HG02885 (cell line): ENCODE data around the gene FBXL2.
"Not testable (repeated sequence)": the region's sequence is repeated elsewhere in the genome, so short reads cannot be mapped to it uniquely, and the experiment has no call there.

Experiments
- ATAC-seq: cut with Tn5 transposase; IDR thresholded peaks from one replicate; pipeline ENCODE4 v1.9.1; 2021; ENCODE audit warnings: mild to moderate bottlenecking; ENCODE audit not compliant: unreplicated experiment, poor library complexity

Gene FBXL2

DNA sequence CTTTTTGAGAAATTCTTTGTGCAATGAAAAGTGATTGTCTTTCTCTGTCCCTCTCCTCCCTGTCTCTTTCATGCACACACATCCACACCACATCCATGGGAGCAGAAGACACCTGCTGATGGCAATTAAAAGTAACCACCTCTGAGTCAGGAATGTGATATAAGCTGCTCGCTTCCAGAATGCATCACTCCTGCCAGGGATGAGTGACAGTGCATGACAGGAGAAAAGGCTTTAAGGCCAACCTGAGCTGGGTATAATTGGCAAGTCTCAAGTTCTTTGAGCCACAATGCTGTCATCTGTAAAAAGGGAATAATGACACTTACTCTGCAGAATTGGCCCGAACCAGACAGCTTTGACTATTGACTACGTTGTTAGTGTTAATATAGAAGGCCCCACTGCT is 103.4 kb downstream of the FBXL2 start:
- ATAC-seq: no peak

DNA sequence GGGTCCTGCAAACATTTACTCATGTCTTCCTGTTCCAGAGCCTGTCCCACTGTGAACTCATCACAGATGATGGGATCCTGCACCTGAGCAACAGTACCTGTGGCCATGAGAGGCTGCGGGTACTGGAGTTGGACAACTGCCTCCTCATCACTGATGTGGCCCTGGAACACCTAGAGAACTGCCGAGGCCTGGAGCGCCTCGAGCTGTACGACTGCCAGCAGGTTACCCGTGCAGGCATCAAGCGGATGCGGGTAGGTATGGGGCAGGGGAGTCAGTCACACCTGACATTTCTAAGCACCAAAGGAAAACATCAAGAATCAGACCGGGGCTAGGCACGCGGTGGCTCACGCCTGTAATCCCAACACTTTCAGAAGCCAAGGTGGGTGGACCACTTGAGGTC is 106.7 kb downstream of the FBXL2 start:
- no peak for ATAC-seq

DNA sequence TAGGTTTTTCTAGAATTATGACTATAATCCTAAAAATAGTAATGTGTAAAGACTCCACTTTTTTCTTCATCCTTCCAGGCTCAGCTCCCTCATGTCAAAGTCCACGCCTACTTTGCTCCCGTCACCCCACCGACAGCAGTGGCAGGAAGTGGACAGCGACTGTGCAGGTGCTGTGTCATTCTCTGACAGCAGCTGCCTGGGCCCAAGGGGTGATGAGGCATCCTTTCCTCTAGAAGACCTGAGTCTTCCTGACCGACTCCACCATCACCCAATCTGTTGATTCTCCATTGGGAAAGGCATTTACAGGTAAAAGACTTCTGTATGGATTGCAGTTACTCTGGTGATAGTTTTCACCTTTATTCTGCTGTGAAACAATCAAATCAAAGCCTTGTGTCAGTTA is 108.2 kb downstream of the FBXL2 start:
- peak; percentile 60 for ATAC-seq

- no peak for ATAC-seq
Observed at GRCh38 chr3:33386631-33387030, 109.4 kb downstream of the FBXL2 start.

DNA sequence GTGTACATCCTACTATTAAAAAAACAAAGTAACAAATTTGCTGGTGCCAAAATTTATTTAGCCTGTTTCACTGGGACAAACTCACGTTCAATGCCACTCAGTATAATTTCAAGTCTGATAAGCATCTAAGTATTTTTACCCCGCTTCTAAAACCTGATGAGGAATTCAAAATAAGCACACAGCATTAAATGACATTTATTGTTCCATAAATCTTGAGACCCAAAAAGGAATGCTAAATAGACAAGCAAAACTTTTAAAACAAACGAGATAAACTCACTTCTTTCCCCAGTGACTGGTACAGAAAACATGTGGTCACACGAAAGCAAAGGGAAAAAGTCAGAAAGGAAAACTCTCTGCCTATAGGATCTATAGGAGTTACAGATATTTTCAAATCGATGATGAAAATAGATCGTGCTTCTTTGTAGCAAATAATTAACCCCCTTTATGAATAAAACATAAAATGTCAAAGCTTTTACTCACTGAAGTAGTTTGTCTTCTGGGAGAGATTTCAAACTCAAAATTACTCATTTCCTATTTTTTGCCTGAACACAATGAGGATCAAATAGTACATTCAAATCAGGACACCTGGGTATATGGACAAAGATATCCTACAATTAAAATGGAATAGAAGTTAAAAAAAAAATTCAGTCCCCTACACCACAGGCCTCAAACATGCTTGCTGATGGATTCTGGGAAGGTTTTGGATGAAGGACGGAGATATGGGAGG is 111.3 kb downstream of the FBXL2 start:
- no peak for ATAC-seq

- no peak for ATAC-seq
Observed at GRCh38 chr3:33389908-33390307, 112.7 kb downstream of the FBXL2 start.

- ATAC-seq: no peak
Observed at GRCh38 chr3:33391255-33391995, 114.2 kb downstream of the FBXL2 start.

- ATAC-seq: no peak
Observed at GRCh38 chr3:33392144-33392543, 114.9 kb downstream of the FBXL2 start.

GRCh38 chr3:33392703-33393125 is 115.5 kb downstream of the FBXL2 start:
- no peak for ATAC-seq

GRCh38 chr3:33394403-33395054 is 117.3 kb downstream of the FBXL2 start:
- no peak for ATAC-seq

- ATAC-seq: no peak
Observed at GRCh38 chr3:33395900-33396299, 118.7 kb downstream of the FBXL2 start.

- ATAC-seq: no peak
Observed at GRCh38 chr3:33398410-33398809, 121.2 kb downstream of the FBXL2 start.

DNA sequence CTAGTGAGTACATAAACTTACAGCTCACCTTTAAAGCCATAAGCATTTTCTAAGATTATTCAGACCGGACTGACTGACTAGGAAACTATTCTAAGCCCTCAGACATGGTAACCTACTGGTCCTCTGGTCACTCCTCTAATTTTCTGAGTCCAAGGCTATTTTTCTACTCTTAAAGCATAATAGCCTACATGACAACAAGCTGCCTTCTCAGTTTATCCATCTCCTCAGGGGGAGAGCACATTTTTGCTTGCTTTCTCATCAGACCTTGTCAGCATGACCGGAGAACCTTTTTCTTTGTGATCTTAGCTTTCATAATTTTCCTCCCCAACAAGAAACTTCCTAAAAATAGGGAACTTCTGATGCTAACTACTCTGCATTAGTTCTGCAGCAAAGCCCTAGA is 124.5 kb downstream of the FBXL2 start:
- ATAC-seq: no peak

- ATAC-seq: no peak
Observed at GRCh38 chr3:33402936-33403335, 125.7 kb downstream of the FBXL2 start.

GRCh38 chr3:33403756-33404155 is 126.5 kb downstream of the FBXL2 start:
- ATAC-seq: no peak

- ATAC-seq: not testable (repeated sequence)
Observed at GRCh38 chr3:33410816-33411215, 133.6 kb downstream of the FBXL2 start.

DNA sequence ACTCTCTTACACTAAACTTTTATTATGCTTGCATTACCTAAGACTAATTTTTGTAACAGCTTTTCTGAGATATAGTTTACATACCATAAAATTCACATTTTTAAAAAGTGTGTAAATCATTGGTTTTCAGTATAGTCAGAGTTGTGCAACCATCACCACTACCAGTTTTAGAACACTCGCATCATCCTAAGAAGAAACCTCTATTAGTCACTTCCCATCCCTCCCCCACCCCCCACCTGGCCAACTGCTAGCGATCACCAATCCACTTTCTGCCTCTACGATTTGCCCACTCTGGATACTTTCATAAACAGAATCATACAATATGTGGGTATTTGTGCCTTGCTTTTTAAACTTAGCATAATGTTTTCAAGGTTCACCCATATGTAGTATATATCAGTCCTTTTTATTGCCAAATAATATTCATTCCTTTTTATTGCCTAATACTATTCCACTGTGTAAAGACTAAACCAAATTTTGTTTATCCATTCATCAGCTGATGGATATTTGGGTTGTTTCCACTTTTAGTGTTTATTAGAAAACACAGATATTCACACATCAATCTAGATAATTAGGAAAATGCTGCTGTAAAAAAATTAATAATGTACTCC is 139.9 kb downstream of the FBXL2 start:
- ATAC-seq: no peak

GRCh38 chr3:33419948-33420347 is 142.7 kb downstream of the FBXL2 start:
- no peak for ATAC-seq

DNA sequence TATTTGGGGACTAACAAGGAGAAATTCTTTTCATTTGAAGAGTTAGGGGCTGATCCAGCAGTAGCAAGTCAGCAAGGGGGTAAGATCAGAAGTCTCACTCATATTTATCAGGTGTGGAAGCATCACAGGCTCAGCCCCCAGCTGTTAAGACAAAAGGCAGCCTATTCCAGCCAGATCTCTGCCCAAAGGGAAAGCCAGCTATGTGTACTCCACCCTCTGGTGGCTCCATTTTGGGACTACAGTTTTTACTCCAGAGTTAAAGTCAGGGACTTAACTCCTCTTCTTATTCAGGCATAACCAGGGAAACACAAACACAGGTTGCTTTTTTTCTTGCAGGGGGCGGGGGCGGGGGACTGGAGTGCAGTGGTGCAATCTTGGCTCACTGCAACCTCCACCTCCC is 143.7 kb downstream of the FBXL2 start:
- no peak for ATAC-seq

GRCh38 chr3:33424606-33425452 is 147.6 kb downstream of the FBXL2 start:
- no peak for ATAC-seq
